Smooth muscle cell of the brain vasculature (primary cell): ENCODE data around the gene ARL4C.
A peak's percentile ranks its signal among the peaks of the same experiment; 100 is the strongest.

ENCODE experiments used
- DNase-seq: peaks from one replicate; pipeline ENCODE4 v3.0.0-alpha.2; 2012; ENCODE audit warnings: low read depth, low spot score

ARL4C gene

GRCh38 chr2:234496835-234497593 lies at the start of gene ARL4C:
Gene ARL4C (minus strand): TSS chr2:234497081. CDS start chr2:234496586, 495 bp downstream.
- no peak for DNase-seq

- DNase-seq, result peak; percentile 24
Measured at GRCh38 chr2:234544659-234545611, 48.1 kb upstream of the ARL4C start.

GRCh38 chr2:234542742-234543141 lies 45.9 kb upstream of the ARL4C start:
- DNase-seq, result no peak

GRCh38 chr2:234537929-234538328 lies 41.0 kb upstream of the ARL4C start:
- DNase-seq, result no peak

- DNase-seq, result no peak
Measured at GRCh38 chr2:234536178-234536965, 39.5 kb upstream of the ARL4C start.

- DNase-seq, result no peak
Measured at GRCh38 chr2:234535464-234535863, 38.6 kb upstream of the ARL4C start.

GRCh38 chr2:234534515-234534914 lies 37.6 kb upstream of the ARL4C start:
- DNase-seq, result no peak

- DNase-seq, result no peak
Measured at GRCh38 chr2:234533626-234534025, 36.7 kb upstream of the ARL4C start.

- DNase-seq, result no peak
Measured at GRCh38 chr2:234528410-234529148, 31.7 kb upstream of the ARL4C start.

- DNase-seq, result no peak
Measured at GRCh38 chr2:234526711-234527110, 29.8 kb upstream of the ARL4C start.

- DNase-seq, result no peak
Measured at GRCh38 chr2:234521536-234521935, 24.7 kb upstream of the ARL4C start.

- no peak for DNase-seq
Measured at GRCh38 chr2:234518986-234519642, 22.2 kb upstream of the ARL4C start.

- DNase-seq, result no peak
Measured at GRCh38 chr2:234517971-234518370, 21.1 kb upstream of the ARL4C start.

GRCh38 chr2:234514873-234515638 lies 18.2 kb upstream of the ARL4C start:
- DNase-seq, result no peak

GRCh38 chr2:234514099-234514498 lies 17.2 kb upstream of the ARL4C start:
- DNase-seq, result no peak

- peak; percentile 59 for DNase-seq
Measured at GRCh38 chr2:234512884-234513669, 16.2 kb upstream of the ARL4C start.

GRCh38 chr2:234502919-234503285 lies 6.0 kb upstream of the ARL4C start:
- no peak for DNase-seq

GRCh38 chr2:234502285-234502918 lies 5.5 kb upstream of the ARL4C start:
- DNase-seq, result no peak
